Stimulated activated CD8-positive, alpha-beta memory T cell treated with anti-CD3 and anti-CD28 coated beads, Interleukin-4, amount 100 ng/mL, for 1 hour (primary cell): ENCODE measurements around the gene PPY.
"Not testable (repeated sequence)": the region's sequence is repeated elsewhere in the genome, so short reads cannot be mapped to it uniquely, and the experiment has no call there.

ENCODE experiments used
- DNase-seq, 2 donors: peaks; one replicate each; pipeline ENCODE4 v3.0.0-alpha.2; 2020; ENCODE audit warnings: low read depth in 2 of 2, low spot score in 1 of 2

The PPY gene

GRCh38 chr17:43932357-43932756, 9.9 kb downstream of the PPY start:
- DNase-seq: no peak

- no peak for DNase-seq
Observed at GRCh38 chr17:43931062-43931571, 11.2 kb downstream of the PPY start.

- DNase-seq: no peak
Observed at GRCh38 chr17:43928609-43929008, 13.7 kb downstream of the PPY start.

- DNase-seq: not testable (repeated sequence)
Observed at GRCh38 chr17:43927929-43928328, 14.3 kb downstream of the PPY start.

GRCh38 chr17:43927060-43927864, 15.0 kb downstream of the PPY start:
- DNase-seq: no peak

GRCh38 chr17:43924558-43924957, 17.7 kb downstream of the PPY start:
- DNase-seq: no peak

- DNase-seq: no peak
Observed at GRCh38 chr17:43920500-43921095, 21.7 kb downstream of the PPY start.

GRCh38 chr17:43918026-43918389, 24.3 kb downstream of the PPY start:
- no peak for DNase-seq

GRCh38 chr17:43917348-43918025, 24.8 kb downstream of the PPY start:
- no peak for DNase-seq

- DNase-seq: no peak
Observed at GRCh38 chr17:43917016-43917347, 25.3 kb downstream of the PPY start.

GRCh38 chr17:43916385-43916784, 25.9 kb downstream of the PPY start:
- no peak for DNase-seq

- DNase-seq: no peak
Observed at GRCh38 chr17:43915559-43915958, 26.7 kb downstream of the PPY start.

GRCh38 chr17:43914451-43914850, 27.8 kb downstream of the PPY start:
- no peak for DNase-seq

- DNase-seq: no peak
Observed at GRCh38 chr17:43913584-43913983, 28.7 kb downstream of the PPY start.

GRCh38 chr17:43912635-43913304, 29.5 kb downstream of the PPY start:
- DNase-seq: no peak

GRCh38 chr17:43911904-43912303, 30.4 kb downstream of the PPY start:
- no peak for DNase-seq

GRCh38 chr17:43909537-43910231, 32.6 kb downstream of the PPY start:
- DNase-seq: no peak

GRCh38 chr17:43907998-43908721, 34.1 kb downstream of the PPY start:
- no peak for DNase-seq

GRCh38 chr17:43907425-43907981, 34.8 kb downstream of the PPY start, which contains the start of gene MPP2:
MPP2 (minus strand) TSS chr17:43907536; CDS start chr17:43904460, 3,076 bp downstream.
- peak in 1 of 2 donors; percentile 17 for DNase-seq

GRCh38 chr17:43906951-43907424, 35.3 kb downstream of the PPY start:
- DNase-seq: no peak
